Mucosa of rectum (tissue), 2 donors: ENCODE results near the gene AMPH.

Source experiments
- H3K27ac ChIP-seq, 2 donors: one replicate each; pipeline ENCODE4 v1.7.0; 2013; ENCODE audit warnings: inconsistent platforms in 2 of 2, low read depth in 2 of 2, low read length in 2 of 2
- H3K27me3 ChIP-seq, 2 donors: one replicate each; pipeline ENCODE4 v1.7.0; 2013; ENCODE audit warnings: low read length in 2 of 2; ENCODE audit not compliant: control insufficient read depth in 2 of 2, insufficient read depth in 2 of 2
- H3K36me3 ChIP-seq, 2 donors: one replicate each; pipeline ENCODE4 v1.7.0; 2013; ENCODE audit warnings: low read length in 2 of 2; ENCODE audit not compliant: control insufficient read depth in 2 of 2, insufficient read depth in 2 of 2
- H3K4me1 ChIP-seq, 2 donors: one replicate each; pipeline ENCODE4 v1.7.0; 2013; ENCODE audit warnings: low read length in 2 of 2, mild to moderate bottlenecking in 1 of 2; ENCODE audit not compliant: control insufficient read depth in 2 of 2, insufficient read depth in 2 of 2
- H3K4me3 ChIP-seq, 2 donors: one replicate each; pipeline ENCODE4 v1.7.0; 2013; ENCODE audit warnings: low read length in 2 of 2
- H3K9ac ChIP-seq, 2 donors: one replicate each; pipeline ENCODE4 v1.7.0; 2013; ENCODE audit warnings: low read length in 2 of 2, low read depth in 1 of 2, mild to moderate bottlenecking in 1 of 2
- H3K9me3 ChIP-seq, 2 donors: one replicate each; pipeline ENCODE4 v1.7.0; 2013; ENCODE audit warnings: low read length in 2 of 2; ENCODE audit not compliant: control insufficient read depth in 2 of 2
- donor health status: healthy.
- donor health status: Normal muscosa, but diverticular disease.

AMPH gene

DNA sequence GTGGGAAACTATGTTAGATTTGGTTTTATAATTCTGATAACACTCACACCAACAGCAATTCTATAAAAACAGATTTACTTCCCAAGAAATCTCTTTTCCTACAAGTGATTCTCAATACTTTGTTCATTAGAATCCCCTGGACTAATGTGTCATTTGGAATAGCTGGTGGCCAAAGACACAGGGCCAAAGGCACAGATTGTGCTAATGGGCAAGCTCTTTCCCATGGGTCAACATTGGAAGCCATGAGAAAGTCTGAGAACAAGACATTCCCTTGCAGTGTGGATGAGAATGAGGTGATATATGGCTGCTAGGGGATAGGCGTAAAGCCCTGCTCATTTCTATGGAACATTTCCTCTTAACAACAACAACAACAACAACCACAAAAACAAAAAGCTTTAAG is 153.8 kb downstream of the AMPH start:
- H3K9me3 ChIP-seq, result no peaks in the 10 kb centered on the region
- no peak overlapping the region for H3K9ac ChIP-seq
- H3K4me1 ChIP-seq, result no peaks in the 10 kb centered on the region
- H3K27me3 ChIP-seq, result no peaks in the 10 kb centered on the region
- no peak overlapping the region for H3K4me3 ChIP-seq
- no peaks in the 10 kb centered on the region for H3K36me3 ChIP-seq
- no peak overlapping the region for H3K27ac ChIP-seq

DNA sequence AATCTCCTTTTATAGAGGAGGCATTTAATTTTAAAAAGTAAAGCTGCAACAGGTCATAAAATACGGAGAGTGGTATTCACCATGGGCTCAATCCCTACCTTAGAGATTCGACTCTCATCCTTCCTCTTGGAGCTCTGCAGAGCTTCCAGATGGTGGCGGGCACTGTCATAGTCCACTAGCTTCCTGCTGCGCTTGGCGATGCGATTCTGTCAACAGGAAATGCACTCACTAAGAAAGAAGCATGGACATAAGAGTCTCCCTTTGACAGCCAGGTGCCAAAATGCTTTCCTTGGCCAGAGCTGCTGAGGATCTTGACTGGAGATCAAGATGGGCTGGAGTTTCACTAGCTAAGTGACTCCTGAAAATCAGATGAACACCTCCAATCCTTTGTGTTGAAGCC is 154.4 kb downstream of the AMPH start:
- no peaks in the 10 kb centered on the region for H3K9me3 ChIP-seq
- no peak overlapping the region for H3K4me3 ChIP-seq
- H3K27me3 ChIP-seq, result no peaks in the 10 kb centered on the region
- H3K4me1 ChIP-seq, result no peaks in the 10 kb centered on the region
- no peaks in the 10 kb centered on the region for H3K36me3 ChIP-seq
- H3K27ac ChIP-seq, result no peak overlapping the region
- H3K9ac ChIP-seq, result no peak overlapping the region

DNA sequence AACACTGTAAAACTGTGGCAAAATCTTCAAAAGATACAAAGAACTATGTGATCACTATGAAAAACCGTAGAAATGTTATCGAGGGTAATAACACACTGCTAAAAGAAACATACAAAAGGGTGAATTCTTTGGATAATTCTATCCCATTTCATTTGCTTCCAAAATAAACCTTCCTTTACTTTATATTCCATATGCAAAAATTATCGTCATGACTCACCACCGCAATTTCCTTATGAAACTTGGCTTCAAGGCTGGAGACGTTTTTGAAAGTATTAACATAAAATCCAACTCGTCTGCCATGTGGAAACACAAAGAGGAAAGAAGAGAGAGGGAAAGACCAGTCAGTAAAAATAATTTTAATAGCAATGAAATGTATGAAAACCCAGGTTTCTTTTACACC is 165.2 kb downstream of the AMPH start:
- Histone ChIP-seq H3K9ac (no peak overlapping the region), H3K4me3 (no peak overlapping the region), H3K9me3 (no peaks in the 10 kb centered on the region), H3K27me3 (no peaks in the 10 kb centered on the region), H3K4me1 (no peaks in the 10 kb centered on the region), H3K27ac (no peak overlapping the region), H3K36me3 (no peaks in the 10 kb centered on the region)

DNA sequence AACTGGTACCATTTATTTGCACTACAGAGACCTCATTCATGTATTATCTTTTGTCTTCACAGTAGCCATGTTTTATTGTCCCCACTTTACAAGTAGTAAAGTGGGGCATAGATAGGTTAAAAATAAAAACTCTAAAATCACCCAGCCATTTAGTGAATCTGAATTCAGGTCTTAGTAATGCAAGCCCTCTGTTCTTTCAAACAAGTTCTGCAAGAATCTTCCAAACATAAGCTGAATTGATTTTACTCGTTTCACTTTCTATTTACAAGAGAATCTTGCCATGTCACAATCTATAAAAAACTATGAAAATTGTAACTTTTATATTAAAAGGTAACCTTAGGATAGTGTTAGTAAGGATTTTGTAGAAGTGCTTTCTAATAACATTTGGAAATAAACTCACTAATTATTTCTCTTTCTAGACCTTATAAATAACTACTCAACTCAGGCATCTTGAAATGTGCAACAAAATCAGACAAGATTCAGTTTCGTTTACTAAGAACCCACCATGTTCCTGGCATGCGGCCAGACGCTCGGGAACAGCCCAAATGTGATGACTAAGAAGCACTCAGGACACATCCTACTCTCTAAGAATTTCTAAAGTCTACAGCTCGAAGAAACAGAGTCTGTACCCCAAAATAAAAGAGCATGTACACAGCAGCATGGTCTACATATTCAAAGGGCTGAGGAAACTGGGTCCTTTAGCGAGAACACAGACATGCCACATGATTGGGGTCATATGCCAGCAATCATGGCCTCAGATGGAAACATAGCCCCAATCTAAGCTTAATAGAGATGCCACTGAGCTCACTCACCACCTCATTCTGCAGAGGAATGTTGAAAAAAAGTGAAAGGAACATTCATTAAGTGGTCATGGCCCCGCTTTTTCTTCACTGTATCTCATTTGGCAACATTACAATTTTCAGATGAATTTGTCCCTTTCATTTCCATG is 167.6 kb downstream of the AMPH start:
- no peak overlapping the region for H3K27ac ChIP-seq
- H3K36me3 ChIP-seq, result no peaks in the 10 kb centered on the region
- H3K27me3 ChIP-seq, result no peaks in the 10 kb centered on the region
- H3K4me1 ChIP-seq, result no peaks in the 10 kb centered on the region
- no peak overlapping the region for H3K4me3 ChIP-seq
- H3K9me3 ChIP-seq, result no peaks in the 10 kb centered on the region
- H3K9ac ChIP-seq, result no peak overlapping the region

DNA sequence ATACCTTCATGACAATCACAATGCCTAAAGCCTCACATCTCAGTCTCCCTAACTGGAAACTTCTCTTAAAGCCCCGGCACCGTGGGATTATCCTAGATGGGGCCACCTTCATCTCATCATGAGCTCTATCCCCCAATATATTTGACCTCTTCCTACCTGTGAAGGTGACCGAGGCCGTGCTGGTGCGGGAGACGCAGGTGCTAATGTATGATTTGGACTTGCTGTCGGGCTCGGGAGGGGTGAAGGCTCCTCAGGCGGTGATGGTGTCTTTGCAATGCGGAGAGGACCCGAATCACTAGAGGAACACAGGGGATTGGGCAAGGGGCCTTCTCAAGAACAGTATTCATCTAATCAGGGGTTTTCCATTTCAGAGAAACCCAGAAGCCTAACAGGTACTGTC is 168.4 kb downstream of the AMPH start:
- no peaks in the 10 kb centered on the region for H3K27me3 ChIP-seq
- H3K9ac ChIP-seq, result no peak overlapping the region
- no peak overlapping the region for H3K4me3 ChIP-seq
- H3K4me1 ChIP-seq, result no peaks in the 10 kb centered on the region
- no peak overlapping the region for H3K27ac ChIP-seq
- no peaks in the 10 kb centered on the region for H3K36me3 ChIP-seq
- no peaks in the 10 kb centered on the region for H3K9me3 ChIP-seq

DNA sequence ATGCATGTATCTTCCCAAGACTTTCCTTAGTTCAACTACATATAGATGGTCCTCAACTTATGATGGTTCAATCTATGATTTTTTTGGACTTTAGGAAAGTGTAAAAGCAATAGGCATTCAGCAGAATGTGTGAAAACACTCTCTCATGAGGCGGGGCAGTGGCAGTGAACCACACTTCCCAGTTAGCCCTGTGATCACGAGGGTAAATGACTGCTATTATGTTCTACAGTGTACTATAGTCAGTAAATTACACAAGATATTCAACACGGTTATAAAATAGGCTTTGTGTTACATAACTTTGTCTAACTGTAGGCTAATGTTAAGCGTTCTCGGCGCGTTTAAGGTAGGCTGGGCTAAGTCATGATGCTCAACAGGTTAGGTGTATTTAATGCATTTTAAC is 169.3 kb downstream of the AMPH start:
- no peak overlapping the region for H3K9ac ChIP-seq
- H3K9me3 ChIP-seq, result no peaks in the 10 kb centered on the region
- H3K4me3 ChIP-seq, result no peak overlapping the region
- H3K27me3 ChIP-seq, result no peaks in the 10 kb centered on the region
- no peaks in the 10 kb centered on the region for H3K4me1 ChIP-seq
- H3K36me3 ChIP-seq, result no peaks in the 10 kb centered on the region
- no peak overlapping the region for H3K27ac ChIP-seq

DNA sequence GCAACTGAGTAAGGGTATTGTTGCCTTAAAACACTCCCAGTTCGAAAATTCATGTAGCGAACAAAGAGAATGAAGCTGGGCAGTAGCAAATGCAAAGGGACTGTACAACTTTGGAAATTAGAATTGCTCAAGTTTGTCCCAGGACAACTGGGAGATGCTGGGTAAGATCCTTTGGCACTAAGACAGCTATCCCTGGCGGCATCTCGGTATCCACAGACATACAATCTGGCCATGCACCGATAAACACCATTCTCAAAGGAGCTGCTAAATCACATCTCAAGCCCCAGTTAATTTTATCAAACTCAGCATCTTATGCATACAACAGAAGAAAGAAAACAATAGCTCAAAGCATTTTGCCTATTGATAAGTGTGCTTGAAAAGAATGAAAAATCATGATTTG is 177.3 kb downstream of the AMPH start:
- Histone ChIP-seq H3K9ac (no peak overlapping the region), H3K27ac (no peak overlapping the region), H3K27me3 (no peaks in the 10 kb centered on the region), H3K36me3 (no peaks in the 10 kb centered on the region), H3K9me3 (no peaks in the 10 kb centered on the region), H3K4me3 (no peak overlapping the region), H3K4me1 (no peaks in the 10 kb centered on the region)

DNA sequence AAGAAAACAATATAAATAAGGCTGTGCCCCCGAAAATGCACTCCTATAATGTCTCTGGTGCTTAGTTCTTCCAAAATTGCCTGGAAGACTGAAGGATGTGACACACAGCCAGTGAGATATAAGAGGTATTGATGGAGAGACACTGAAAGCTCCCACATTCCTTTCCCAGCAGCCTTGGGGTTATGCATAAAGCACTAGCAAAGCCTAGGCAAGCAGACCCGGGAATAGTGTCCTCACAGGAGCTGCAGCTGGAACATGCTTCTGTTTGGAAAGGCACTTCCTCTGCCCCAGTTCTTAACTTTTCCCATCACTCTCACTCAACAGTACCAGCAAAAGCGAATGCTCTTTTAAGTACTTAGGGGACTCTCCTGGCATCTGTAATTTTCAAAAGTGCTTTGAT is 178.0 kb downstream of the AMPH start:
- H3K27ac ChIP-seq, result no peak overlapping the region
- no peak overlapping the region for H3K9ac ChIP-seq
- no peaks in the 10 kb centered on the region for H3K27me3 ChIP-seq
- no peaks in the 10 kb centered on the region for H3K36me3 ChIP-seq
- no peaks in the 10 kb centered on the region for H3K4me1 ChIP-seq
- H3K9me3 ChIP-seq, result no peaks in the 10 kb centered on the region
- H3K4me3 ChIP-seq, result no peak overlapping the region

DNA sequence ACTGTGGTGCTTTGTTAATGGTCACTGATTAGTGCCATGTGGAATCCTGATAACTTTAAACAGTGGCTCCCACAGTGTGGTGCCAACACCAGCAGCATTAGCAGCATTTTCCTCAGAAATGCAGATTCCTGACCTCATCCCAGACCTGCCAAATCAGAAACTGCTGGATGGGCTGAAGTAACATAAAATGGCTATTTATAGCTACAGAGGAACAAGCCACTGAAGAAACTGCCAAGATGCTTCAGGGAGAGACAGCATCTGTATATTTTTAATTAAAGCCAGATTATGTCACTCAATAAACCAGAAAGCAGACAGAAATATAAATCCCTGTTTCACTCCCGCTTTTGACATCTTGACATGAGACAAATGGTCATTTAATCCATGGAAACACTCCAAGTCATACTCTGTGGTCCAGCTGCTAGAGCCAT is 178.5 kb downstream of the AMPH start:
- Histone ChIP-seq H3K4me3 (no peak overlapping the region), H3K4me1 (no peaks in the 10 kb centered on the region), H3K9ac (no peak overlapping the region), H3K9me3 (no peaks in the 10 kb centered on the region), H3K36me3 (no peaks in the 10 kb centered on the region), H3K27ac (no peak overlapping the region), H3K27me3 (no peaks in the 10 kb centered on the region)

DNA sequence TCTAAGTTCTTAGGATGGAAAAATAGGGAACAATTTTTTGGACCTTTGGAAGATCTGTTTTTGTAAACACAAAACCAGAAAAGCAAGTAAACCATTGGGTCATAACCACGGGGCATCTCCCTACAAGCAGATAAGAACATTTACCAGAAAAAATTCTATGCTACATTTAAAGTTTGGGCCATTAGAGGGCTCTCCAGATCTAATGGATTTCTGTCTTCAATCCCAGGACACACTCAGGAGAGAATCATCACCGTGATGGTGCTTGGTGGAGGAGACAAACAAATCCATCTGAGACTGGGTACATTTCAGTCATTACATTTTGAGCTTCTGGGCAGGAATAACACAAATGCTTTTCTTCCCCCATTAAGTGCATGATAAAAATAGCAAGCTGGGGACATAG is 179.3 kb downstream of the AMPH start:
- H3K27ac ChIP-seq, result no peak overlapping the region
- no peak overlapping the region for H3K9ac ChIP-seq
- no peak overlapping the region for H3K4me3 ChIP-seq
- H3K9me3 ChIP-seq, result no peaks in the 10 kb centered on the region
- no peaks in the 10 kb centered on the region for H3K36me3 ChIP-seq
- H3K27me3 ChIP-seq, result no peaks in the 10 kb centered on the region
- H3K4me1 ChIP-seq, result no peaks in the 10 kb centered on the region
